Activated B cell treated with CpG ODN at 0.5 μM for 24 hours (primary cell): Measurements from ENCODE around the gene PCSK5. TPM values are rescaled to one million over a fixed set of nuclear protein-coding genes. Genes with fewer than 3 reads are reported as not detected.

Experiments
- ATAC-seq: fragments of 200-7000 bp; cut with Tn5 transposase; one replicate; pipeline ENCODE4 v1.10.0; 2021; ENCODE audit warnings: low read depth, mild to moderate bottlenecking, moderate library complexity
- CTCF ChIA-PET: fragments of 350-600 bp; sonication (Branson Sonifier 250); formaldehyde crosslinking; loops from one replicate; lab custom pipeline; 2021; ENCODE audit warnings: antibody characterized with exemption; lab: Charles Lee
- POLR2A ChIA-PET: fragments of 350-600 bp; sonication (Branson Sonifier 250); formaldehyde crosslinking; loops from one replicate; lab custom pipeline; 2021; ENCODE audit warnings: antibody characterized with exemption; lab: Charles Lee
- DNase-seq: peaks from one replicate; pipeline ENCODE4 v3.0.0; 2022
- H3K27ac Mint-ChIP-seq: one replicate; pipeline ENCODE4 v1.8.0; 2020; ENCODE audit warnings: mixed read lengths
- H3K27me3 Mint-ChIP-seq: one replicate; pipeline ENCODE4 v1.8.0; 2021; ENCODE audit warnings: mixed read lengths
- H3K36me3 Mint-ChIP-seq: one replicate; pipeline ENCODE4 v1.8.0; 2021; ENCODE audit warnings: low read depth, mixed read lengths
- H3K4me1 Mint-ChIP-seq: one replicate; pipeline ENCODE4 v1.8.0; 2021; ENCODE audit warnings: mixed read lengths
- H3K4me3 Mint-ChIP-seq: one replicate; pipeline ENCODE4 v1.8.0; 2020; ENCODE audit warnings: mild to moderate bottlenecking, mixed read lengths
- H3K9me3 Mint-ChIP-seq: one replicate; pipeline ENCODE4 v1.8.0; 2020; ENCODE audit warnings: mixed read lengths
- intact Hi-C: fragments of 100-400 bp; cut with micrococcal nuclease; formaldehyde crosslinking; loops from one replicate; pipeline ENCODE4 v1.15.1; 2024
- total RNA-seq: library from RNA; stranded (reverse); gene quantifications from 2 replicates; pipeline ENCODE4 v1.2.3, GENCODE V29; 2022
- TF ChIP-seq, protein P1 (sequence below): fragments of 200-600 bp; IDR thresholded peaks from one replicate; pipeline ENCODE4 v1.8.0; 2022; ENCODE audit warnings: antibody characterized with exemption, mild to moderate bottlenecking

The PCSK5 gene
- total RNA-seq, 1 donor from 2014 or later: not detected

DNA sequence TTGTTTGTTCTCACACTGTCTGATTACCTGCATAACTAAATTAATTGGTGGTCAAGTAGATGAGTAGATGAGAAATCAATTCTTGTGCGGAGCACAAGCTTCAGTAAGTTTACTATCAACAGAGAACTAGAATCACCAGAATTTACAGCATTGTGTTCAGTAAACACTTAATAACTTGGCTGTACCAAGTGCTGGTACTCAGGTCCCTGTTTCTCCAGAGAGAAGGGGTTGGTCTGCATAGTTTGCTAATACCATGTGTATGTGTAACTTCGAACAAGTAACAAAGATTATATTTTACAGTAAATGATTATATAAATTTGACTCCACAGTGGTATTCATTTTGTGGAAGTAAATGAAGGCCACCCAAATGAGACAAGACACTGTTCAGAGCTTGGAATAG is 146.3 kb downstream of the PCSK5 start:
- peaks cover 2% of the 10 kb centered on the region for H3K9me3 Mint-ChIP-seq
- ATAC-seq (no peak), DNase-seq (no peak)
- no peaks in the 10 kb centered on the region for H3K4me1 Mint-ChIP-seq
- no peak overlapping the region for H3K27ac Mint-ChIP-seq
- CTCF ChIA-PET: no interaction called here
- no peaks in the 10 kb centered on the region for H3K27me3 Mint-ChIP-seq
- TF ChIP-seq, protein P1, sequence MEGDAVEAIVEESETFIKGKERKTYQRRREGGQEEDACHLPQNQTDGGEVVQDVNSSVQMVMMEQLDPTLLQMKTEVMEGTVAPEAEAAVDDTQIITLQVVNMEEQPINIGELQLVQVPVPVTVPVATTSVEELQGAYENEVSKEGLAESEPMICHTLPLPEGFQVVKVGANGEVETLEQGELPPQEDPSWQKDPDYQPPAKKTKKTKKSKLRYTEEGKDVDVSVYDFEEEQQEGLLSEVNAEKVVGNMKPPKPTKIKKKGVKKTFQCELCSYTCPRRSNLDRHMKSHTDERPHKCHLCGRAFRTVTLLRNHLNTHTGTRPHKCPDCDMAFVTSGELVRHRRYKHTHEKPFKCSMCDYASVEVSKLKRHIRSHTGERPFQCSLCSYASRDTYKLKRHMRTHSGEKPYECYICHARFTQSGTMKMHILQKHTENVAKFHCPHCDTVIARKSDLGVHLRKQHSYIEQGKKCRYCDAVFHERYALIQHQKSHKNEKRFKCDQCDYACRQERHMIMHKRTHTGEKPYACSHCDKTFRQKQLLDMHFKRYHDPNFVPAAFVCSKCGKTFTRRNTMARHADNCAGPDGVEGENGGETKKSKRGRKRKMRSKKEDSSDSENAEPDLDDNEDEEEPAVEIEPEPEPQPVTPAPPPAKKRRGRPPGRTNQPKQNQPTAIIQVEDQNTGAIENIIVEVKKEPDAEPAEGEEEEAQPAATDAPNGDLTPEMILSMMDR: no peak
- no peaks in the 10 kb centered on the region for H3K36me3 Mint-ChIP-seq
- H3K4me3 Mint-ChIP-seq: no peak overlapping the region
- intact Hi-C loops: no loop called here
- POLR2A ChIA-PET: no interaction called here

DNA sequence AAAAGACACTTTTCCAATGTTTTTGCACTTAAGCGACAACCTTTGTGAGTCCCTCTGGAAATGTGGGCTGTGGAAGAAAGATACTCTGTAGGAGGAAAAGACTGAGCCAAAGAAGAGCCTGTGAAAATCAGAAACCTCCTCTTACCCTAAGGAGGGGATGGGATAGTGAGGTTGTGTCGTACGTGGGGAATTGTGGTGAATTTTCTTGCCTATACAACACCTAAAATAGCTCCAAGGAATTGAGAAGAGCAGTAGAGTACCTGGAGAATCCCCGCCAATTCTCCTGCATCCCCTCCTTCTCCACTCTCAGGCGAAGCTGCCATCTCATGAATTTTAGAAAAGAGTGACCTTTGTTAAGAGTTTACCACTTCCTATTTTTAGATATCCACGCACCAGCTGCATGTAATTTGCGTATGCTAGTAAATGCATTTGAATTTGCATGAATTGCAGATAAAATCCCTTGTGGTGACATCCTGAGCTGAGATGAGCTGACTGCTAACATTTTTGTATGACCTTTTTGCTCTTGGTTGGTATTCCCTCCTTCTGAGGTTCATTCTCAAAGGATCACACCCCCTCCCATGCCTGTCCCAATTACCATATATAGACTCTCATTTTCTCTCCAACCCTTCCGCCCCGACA is 147.2 kb downstream of the PCSK5 start:
- no peak overlapping the region for H3K27ac Mint-ChIP-seq
- no peak for DNase-seq
- TF ChIP-seq, protein P1: no peak

DNA sequence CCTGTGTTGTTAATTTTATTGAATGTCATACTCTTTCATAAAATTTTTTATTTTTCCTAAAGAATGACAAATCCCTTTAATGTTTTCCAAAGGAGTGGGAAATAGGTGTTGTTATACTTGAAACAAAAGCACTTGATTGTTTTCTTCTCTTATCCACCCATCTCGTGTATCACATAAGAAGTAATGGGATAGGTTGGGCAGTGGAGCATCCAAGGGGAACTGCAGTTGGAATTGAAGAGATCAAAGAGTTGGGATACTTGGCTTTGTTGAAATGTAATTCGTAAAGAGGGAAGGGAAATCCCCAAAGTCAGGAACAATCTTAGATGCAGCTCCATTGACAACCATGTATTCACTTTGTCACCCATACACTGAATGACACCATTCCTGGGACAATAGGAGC is 148.0 kb downstream of the PCSK5 start:
- no peaks in the 10 kb centered on the region for H3K4me1 Mint-ChIP-seq
- intact Hi-C loops: no loop called here
- no peak overlapping the region for H3K4me3 Mint-ChIP-seq
- peaks cover 2% of the 10 kb centered on the region for H3K9me3 Mint-ChIP-seq
- no peak for DNase-seq
- TF ChIP-seq, protein P1: no peak
- no peak overlapping the region for H3K27ac Mint-ChIP-seq
- no peaks in the 10 kb centered on the region for H3K36me3 Mint-ChIP-seq
- POLR2A ChIA-PET: no interaction called here
- no peak for ATAC-seq
- no peaks in the 10 kb centered on the region for H3K27me3 Mint-ChIP-seq
- CTCF ChIA-PET: no interaction called here

More for the DNA sequence above, 147.2 kb downstream of the PCSK5 start:
- Mint-ChIP-seq H3K4me3 (no peak overlapping the region), H3K4me1 (no peaks in the 10 kb centered on the region), H3K9me3 (peaks cover 2% of the 10 kb centered on the region), H3K36me3 (no peaks in the 10 kb centered on the region), H3K27me3 (no peaks in the 10 kb centered on the region)
- intact Hi-C loops: no loop called here
- CTCF ChIA-PET: no interaction called here
- POLR2A ChIA-PET: no interaction called here
- no peak for ATAC-seq

DNA sequence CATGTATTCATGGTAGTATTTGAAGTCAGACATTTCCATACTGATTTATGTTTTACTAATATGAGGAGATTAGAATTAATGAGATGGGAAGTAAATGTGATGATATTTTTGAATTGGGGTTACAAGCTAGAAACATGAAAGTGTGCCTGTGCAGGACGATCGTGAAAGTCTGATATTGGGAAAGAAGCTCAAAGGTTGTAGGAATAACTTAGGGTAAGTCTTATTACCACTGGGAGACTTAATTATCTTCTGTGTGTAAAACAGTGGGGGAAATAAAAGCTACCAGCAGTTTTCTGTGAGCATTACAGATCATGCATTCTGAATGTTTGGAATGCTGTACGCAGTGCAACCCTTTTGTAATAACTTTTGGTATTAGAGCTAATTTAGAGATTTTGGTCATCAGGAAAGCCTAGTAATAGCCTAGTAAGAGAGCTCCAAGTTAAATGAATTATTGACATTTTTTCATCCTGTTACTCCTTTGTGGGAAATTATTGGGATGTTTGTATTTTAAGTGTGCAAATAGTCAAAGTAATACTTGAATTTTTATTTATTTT is 153.9 kb downstream of the PCSK5 start:
- no peaks in the 10 kb centered on the region for H3K27me3 Mint-ChIP-seq
- DNase-seq (no peak), ATAC-seq (no peak)
- H3K4me3 Mint-ChIP-seq: no peak overlapping the region
- ChIA-PET CTCF (no interaction called here), POLR2A (no interaction called here)
- H3K9me3 Mint-ChIP-seq: peaks cover 2% of the 10 kb centered on the region
- intact Hi-C loops: no loop called here
- H3K36me3 Mint-ChIP-seq: no peaks in the 10 kb centered on the region
- no peaks in the 10 kb centered on the region for H3K4me1 Mint-ChIP-seq
- H3K27ac Mint-ChIP-seq: no peak overlapping the region
- TF ChIP-seq, protein P1: no peak

DNA sequence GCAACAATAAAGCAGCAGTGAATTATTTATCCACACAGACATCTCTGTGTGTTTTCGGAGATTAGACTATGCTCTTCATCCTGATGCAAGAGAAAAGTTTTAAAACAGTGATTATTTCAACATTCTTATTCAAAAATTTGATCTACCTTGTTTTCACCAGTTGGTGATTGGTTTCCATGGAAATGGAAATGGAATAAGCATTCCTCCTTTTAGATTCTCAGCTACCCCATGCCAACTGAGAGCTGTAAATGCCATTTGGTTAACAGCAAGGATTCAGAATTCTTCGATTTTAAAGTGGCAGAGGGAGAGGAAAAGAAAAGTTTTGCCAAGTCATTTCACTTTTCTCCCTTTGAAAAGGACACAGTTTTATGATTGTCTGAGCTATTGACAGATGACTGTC is 154.7 kb downstream of the PCSK5 start:
- no peak overlapping the region for H3K27ac Mint-ChIP-seq
- no peak for DNase-seq
- H3K27me3 Mint-ChIP-seq: no peaks in the 10 kb centered on the region
- no peak for ATAC-seq
- intact Hi-C loops: no loop called here
- H3K9me3 Mint-ChIP-seq: peaks cover 2% of the 10 kb centered on the region
- H3K4me1 Mint-ChIP-seq: no peaks in the 10 kb centered on the region
- H3K36me3 Mint-ChIP-seq: no peaks in the 10 kb centered on the region
- H3K4me3 Mint-ChIP-seq: no peak overlapping the region
- ChIA-PET CTCF (no interaction called here), POLR2A (no interaction called here)
- TF ChIP-seq, protein P1: no peak
